Activated effector memory CD4-positive, alpha-beta T cell treated with anti-CD3 and anti-CD28 coated beads, Interleukin-2, amount 50 U/mL, for 16 hours (primary cell): ENCODE data around the gene HDAC4.

ENCODE experiments used
- DNase-seq: peaks from one replicate; pipeline ENCODE4 v3.0.0-alpha.2; 2020

HDAC4 gene

GRCh38 chr2:239262484-239263230 is 138.2 kb downstream of the HDAC4 start:
- no peak for DNase-seq

- DNase-seq, result no peak
Measured at GRCh38 chr2:239261796-239262483, 138.9 kb downstream of the HDAC4 start.

- DNase-seq, result no peak
Measured at GRCh38 chr2:239261356-239261755, 139.5 kb downstream of the HDAC4 start.

- no peak for DNase-seq
Measured at GRCh38 chr2:239260546-239261327, 140.1 kb downstream of the HDAC4 start.

- peak; percentile 70 for DNase-seq
Measured at GRCh38 chr2:239259603-239260298, 141.1 kb downstream of the HDAC4 start.

- no peak for DNase-seq
Measured at GRCh38 chr2:239259173-239259572, 141.6 kb downstream of the HDAC4 start.

- no peak for DNase-seq
Measured at GRCh38 chr2:239258248-239258647, 142.6 kb downstream of the HDAC4 start.

- no peak for DNase-seq
Measured at GRCh38 chr2:239257511-239257937, 143.3 kb downstream of the HDAC4 start.

- DNase-seq, result no peak
Measured at GRCh38 chr2:239256350-239256743, 144.5 kb downstream of the HDAC4 start.

GRCh38 chr2:239255628-239256349 is 145.0 kb downstream of the HDAC4 start:
- no peak for DNase-seq

- no peak for DNase-seq
Measured at GRCh38 chr2:239255218-239255617, 145.6 kb downstream of the HDAC4 start.

- no peak for DNase-seq
Measured at GRCh38 chr2:239253701-239254436, 147.0 kb downstream of the HDAC4 start.

GRCh38 chr2:239253264-239253663 is 147.6 kb downstream of the HDAC4 start:
- DNase-seq, result no peak

GRCh38 chr2:239252801-239253200 is 148.0 kb downstream of the HDAC4 start:
- no peak for DNase-seq

- no peak for DNase-seq
Measured at GRCh38 chr2:239252393-239252792, 148.4 kb downstream of the HDAC4 start.

GRCh38 chr2:239251971-239252370 is 148.8 kb downstream of the HDAC4 start:
- no peak for DNase-seq

- DNase-seq, result no peak
Measured at GRCh38 chr2:239250216-239251081, 150.4 kb downstream of the HDAC4 start.

GRCh38 chr2:239249776-239250175 is 151.0 kb downstream of the HDAC4 start:
- DNase-seq, result no peak

GRCh38 chr2:239249048-239249447 is 151.8 kb downstream of the HDAC4 start:
- no peak for DNase-seq

- peak; percentile 75 for DNase-seq
Measured at GRCh38 chr2:239247401-239248245, 153.2 kb downstream of the HDAC4 start.
